COLO668 (cell line): ENCODE measurements around the gene TSKS.

Experiments used
- DNase-seq: peaks from one replicate; lab custom pipeline; 2025; ENCODE audit not compliant: unreplicated experiment; lab: John Stamatoyannopoulos, UW

Gene TSKS

GRCh38 chr19:49798574-49798973 is 35.5 kb upstream of the TSKS start:
- DNase-seq = no peak

DNA sequence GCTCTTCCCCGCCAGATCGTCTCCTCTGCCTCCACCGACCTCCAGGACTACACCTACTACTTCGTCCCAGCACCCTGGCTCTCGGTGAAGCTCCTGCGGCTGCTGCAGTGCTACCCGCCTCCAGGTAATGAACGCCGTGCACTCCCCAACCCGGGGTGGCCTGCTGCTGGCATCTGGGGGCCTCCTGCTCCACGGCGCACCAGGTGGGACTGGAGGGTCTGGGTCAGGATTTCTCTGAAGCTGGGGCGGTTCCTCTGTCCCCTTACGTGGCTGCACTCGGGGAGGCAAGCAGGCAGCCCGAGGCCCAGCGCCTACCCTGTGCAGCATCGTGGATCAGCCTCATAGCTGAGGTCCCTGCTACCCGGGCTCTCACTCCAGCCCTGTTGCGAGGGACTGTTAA is 32.5 kb upstream of the TSKS start:
- no peak for DNase-seq

GRCh38 chr19:49793561-49793840 is 30.4 kb upstream of the TSKS start:
- no peak for DNase-seq

DNA sequence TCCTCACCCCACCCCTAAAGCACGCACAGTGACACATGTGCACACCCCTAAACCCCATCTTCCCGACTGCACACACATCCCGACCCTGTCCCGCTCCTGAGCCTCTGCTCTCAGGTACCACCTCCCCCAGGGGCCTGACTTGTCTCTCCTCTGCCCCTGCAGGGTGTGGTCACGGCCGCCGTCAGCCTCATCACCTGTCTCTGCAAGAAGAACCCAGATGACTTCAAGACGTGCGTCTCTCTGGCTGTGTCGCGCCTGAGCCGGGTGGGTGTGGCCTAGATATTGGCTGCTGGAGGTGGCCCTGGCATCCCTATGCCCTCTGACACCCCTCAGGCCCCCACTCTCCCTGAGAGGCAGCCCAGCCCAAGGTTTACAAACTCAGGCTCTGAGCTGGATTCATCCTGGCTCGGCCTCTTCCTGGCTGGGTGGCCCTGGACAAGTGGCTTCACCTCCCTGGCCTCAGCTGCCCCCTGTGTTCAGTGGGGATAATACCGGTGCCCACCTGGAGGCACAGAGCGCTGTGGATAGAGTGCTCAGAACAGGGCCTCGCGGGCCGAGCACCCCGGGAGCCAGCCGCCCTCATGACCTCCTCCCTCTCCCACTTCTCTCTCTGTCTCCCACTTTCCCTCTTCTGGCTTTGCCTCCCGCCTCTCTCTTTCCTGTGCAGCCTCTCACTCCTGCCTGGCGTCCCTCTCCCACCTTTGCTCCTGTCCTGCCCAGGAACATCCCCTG is 29.9 kb upstream of the TSKS start:
- DNase-seq = no peak

- DNase-seq = no peak
Measured at GRCh38 chr19:49791776-49792445, 28.8 kb upstream of the TSKS start.

GRCh38 chr19:49790866-49791265 is 27.8 kb upstream of the TSKS start:
- no peak for DNase-seq

DNA sequence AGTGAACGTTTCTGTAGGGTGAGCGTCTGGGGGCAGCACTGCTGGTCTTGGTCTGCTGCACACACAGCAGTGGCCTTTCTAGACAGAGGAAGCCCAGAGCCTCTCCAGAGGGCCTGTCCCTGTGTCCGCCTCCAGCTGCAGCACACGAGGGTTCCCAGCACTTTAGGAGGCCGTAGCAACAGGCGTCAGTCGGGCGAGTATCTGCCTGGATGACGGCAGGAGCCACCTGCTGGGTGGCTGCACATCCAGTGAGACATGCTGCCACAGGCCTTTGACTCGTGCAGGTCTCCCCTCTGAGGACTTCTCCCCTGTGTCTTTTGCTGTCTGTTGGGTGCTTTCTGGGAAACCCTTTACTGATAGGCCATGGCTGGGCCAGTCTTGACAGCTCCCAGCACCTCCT is 25.8 kb upstream of the TSKS start:
- no peak for DNase-seq

GRCh38 chr19:49787746-49788145 is 24.6 kb upstream of the TSKS start:
- no peak for DNase-seq

GRCh38 chr19:49786376-49786820 is 23.3 kb upstream of the TSKS start:
- DNase-seq = no peak

DNA sequence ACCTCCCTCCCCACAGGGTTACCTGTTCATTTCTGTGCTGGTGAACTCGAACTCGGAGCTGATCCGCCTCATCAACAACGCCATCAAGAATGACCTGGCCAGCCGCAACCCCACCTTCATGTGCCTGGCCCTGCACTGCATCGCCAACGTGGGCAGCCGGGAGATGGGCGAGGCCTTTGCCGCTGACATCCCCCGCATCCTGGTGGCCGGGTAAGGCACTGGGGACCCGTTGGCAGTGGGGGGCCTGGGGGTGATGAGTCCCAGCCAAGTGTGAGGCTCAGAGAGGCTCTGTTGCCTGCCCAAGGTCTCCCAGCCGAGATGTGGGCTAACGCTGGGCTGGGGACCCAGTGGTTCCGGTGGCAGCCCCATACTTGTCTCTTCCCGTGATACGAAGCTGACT is 19.4 kb upstream of the TSKS start:
- no peak for DNase-seq

- DNase-seq = no peak
Measured at GRCh38 chr19:49781394-49781793, 18.3 kb upstream of the TSKS start.

GRCh38 chr19:49780861-49781260 is 17.8 kb upstream of the TSKS start:
- no peak for DNase-seq

GRCh38 chr19:49779731-49780555 is 16.8 kb upstream of the TSKS start:
- DNase-seq = no peak

- DNase-seq = no peak
Measured at GRCh38 chr19:49776371-49776764, 13.3 kb upstream of the TSKS start.

GRCh38 chr19:49775742-49776370 is 12.8 kb upstream of the TSKS start:
- no peak for DNase-seq

GRCh38 chr19:49774969-49775368 is 11.9 kb upstream of the TSKS start:
- no peak for DNase-seq

- DNase-seq = no peak
Measured at GRCh38 chr19:49773663-49774350, 10.7 kb upstream of the TSKS start.

GRCh38 chr19:49772850-49773432 is 9.8 kb upstream of the TSKS start:
- DNase-seq = no peak

DNA sequence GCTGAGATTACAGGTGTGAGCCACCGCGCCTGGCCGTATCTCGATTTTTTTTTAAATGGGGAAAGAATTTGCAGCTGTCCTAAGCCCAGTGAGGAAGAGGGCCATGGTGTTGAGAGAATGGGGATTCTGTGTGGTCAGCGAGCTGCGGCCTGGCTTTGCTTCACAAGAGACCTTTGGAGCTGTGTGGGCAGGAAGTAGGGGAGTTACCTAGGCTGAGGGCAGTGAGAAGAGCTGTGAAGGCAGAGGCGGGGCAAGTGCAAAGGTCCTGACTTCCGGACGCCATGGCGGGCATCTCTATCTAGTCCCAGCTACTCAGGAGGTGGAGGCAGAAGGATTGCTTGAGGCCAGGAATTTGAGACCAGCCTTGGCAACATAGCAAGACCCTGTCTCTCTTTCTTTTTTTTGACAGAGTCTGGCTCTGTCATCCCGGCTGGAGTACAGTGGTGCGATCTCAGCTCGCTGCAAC is 8.6 kb upstream of the TSKS start:
- no peak for DNase-seq

DNA sequence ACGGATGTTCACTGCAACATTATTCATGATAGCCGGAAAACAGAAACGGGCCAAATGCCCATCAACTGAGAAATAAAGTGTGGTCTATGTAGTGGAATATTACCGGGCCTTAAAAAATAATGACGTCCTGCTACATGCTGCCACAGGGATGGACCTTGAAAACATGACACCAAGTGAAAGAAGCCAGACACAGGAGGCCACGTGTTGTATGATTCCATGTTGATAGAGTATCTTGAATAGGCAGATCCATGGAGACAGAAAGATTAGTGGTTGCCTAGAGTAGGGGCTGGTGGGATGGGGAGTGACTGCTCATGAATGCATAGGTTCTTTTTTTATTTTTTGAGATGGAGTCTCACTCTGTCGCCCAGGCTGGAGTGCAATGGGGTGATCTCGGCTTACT is 7.4 kb upstream of the TSKS start:
- no peak for DNase-seq
